Keratinocyte (primary cell): ENCODE data around the gene GSN. TPM values are rescaled to one million over a fixed set of nuclear protein-coding genes. Genes with fewer than 3 reads are reported as not detected.

Source experiments
- DNase-seq: peaks from one replicate; pipeline ENCODE4 v3.0.0-alpha.2; 2011; ENCODE audit warnings: low read depth, missing footprints, low spot score
- FAIRE-seq: peaks from 2 replicates; lab custom pipeline; 2011; peaks lifted over from hg19 to GRCh38; lab: Jason Lieb, UNC
- H2AFZ ChIP-seq: 2 replicates; pipeline ENCODE4 v1.6.0; 2012; ENCODE audit warnings: low read length, control low read depth, inconsistent platforms; ENCODE audit not compliant: control insufficient read depth
- H3K27ac ChIP-seq: 2 replicates; pipeline ENCODE4 v1.5.1; 2011; ENCODE audit warnings: low read length; ENCODE audit not compliant: control insufficient read depth, insufficient read depth
- H3K27me3 ChIP-seq: 3 replicates; pipeline ENCODE4 v1.6.0; 2011; ENCODE audit warnings: low read length; ENCODE audit not compliant: control insufficient read depth, insufficient read depth; ENCODE audit errors: extremely low read depth
- H3K36me3 ChIP-seq, 2 experiments: 2 replicates in 1 of 2; 3 replicates in 1 of 2; pipeline ENCODE4 v1.5.1; 2011; ENCODE audit warnings: low read length in 2 of 2, mild to moderate bottlenecking in 1 of 2; ENCODE audit not compliant: control insufficient read depth in 2 of 2, insufficient read depth in 2 of 2; ENCODE audit errors: extremely low read depth in 1 of 2
- H3K4me1 ChIP-seq: 3 replicates; pipeline ENCODE4 v1.5.1; 2011; ENCODE audit warnings: low read length; ENCODE audit not compliant: control insufficient read depth, insufficient read depth; ENCODE audit errors: extremely low read depth
- H3K4me2 ChIP-seq: 3 replicates; pipeline ENCODE4 v1.6.0; 2011; ENCODE audit warnings: low read depth, low read length; ENCODE audit not compliant: control insufficient read depth, insufficient read depth; ENCODE audit errors: extremely low read depth
- H3K4me3 ChIP-seq, 3 experiments: fragments of 200-600 bp in 1 of 3; sonication (generic) in 1 of 3; 2 replicates in 2 of 3; 3 replicates in 1 of 3; pipeline ENCODE4 v1.5.1; 2011 to 2016; ENCODE audit warnings: low read length in 3 of 3, mild to moderate bottlenecking in 3 of 3, control low read depth in 2 of 3, inconsistent platforms in 1 of 3, low read depth in 1 of 3, mixed read lengths in 1 of 3, mixed run types in 1 of 3, moderate library complexity in 1 of 3; ENCODE audit not compliant: control insufficient read depth in 2 of 3, insufficient read depth in 2 of 3; ENCODE audit errors: extremely low read depth in 1 of 3
- H3K79me2 ChIP-seq: 2 replicates; pipeline ENCODE4 v1.6.0; 2012; ENCODE audit warnings: low read length; ENCODE audit not compliant: control insufficient read depth, insufficient read depth
- H3K9ac ChIP-seq: 3 replicates; pipeline ENCODE4 v1.6.0; 2011; ENCODE audit warnings: low read length; ENCODE audit not compliant: control insufficient read depth, insufficient read depth; ENCODE audit errors: extremely low read depth
- H3K9me1 ChIP-seq: 3 replicates; pipeline ENCODE4 v1.6.0; 2011; ENCODE audit warnings: low read length; ENCODE audit not compliant: control insufficient read depth, insufficient read depth; ENCODE audit errors: extremely low read depth
- H3K9me3 ChIP-seq: 2 replicates; pipeline ENCODE4 v1.5.1; 2012; ENCODE audit warnings: low read depth, low read length; ENCODE audit not compliant: control insufficient read depth
- H4K20me1 ChIP-seq: 3 replicates; pipeline ENCODE4 v1.6.0; 2011; ENCODE audit warnings: low read length; ENCODE audit not compliant: control insufficient read depth, insufficient read depth; ENCODE audit errors: extremely low read depth
- CTCF ChIP-seq, 3 experiments: IDR thresholded peaks in 1 of 3; conservative IDR thresholded peaks in 1 of 3; optimal IDR thresholded peaks in 1 of 3; 2 replicates in 2 of 3; 3 replicates in 1 of 3; pipeline versions ENCODE3 to v1.5.1; 2011; ENCODE audit warnings: low read length in 3 of 3, mild to moderate bottlenecking in 3 of 3, moderate library complexity in 2 of 3, control low read depth in 1 of 3, inconsistent platforms in 1 of 3; ENCODE audit not compliant: insufficient read depth in 2 of 3; ENCODE audit errors: extremely low read depth in 1 of 3
- EZH2 ChIP-seq: IDR thresholded peaks from one replicate; pipeline ENCODE4 v1.6.1; 2012; ENCODE audit warnings: inconsistent platforms, mild to moderate bottlenecking, low read length, moderate library complexity
- dilution Hi-C: fragments of 300-500 bp; cut with MboI; formaldehyde crosslinking; loops from one replicate; pipeline ENCODE4 v1.7.0; 2020; ENCODE audit warnings: low sequenced_read_pairs; ENCODE audit not compliant: extremely low pct_ligation_motif_present
- polyA plus RNA-seq, 5 experiments: library from polyadenylated mRNA; depleted of rRNA in 3 of 5; stranded (reverse) in 3 of 5; stranded (forward) in 1 of 5; unstranded in 1 of 5; fragments of >200 nt; gene quantifications; 1 replicate in 1 of 5; 2 replicates in 3 of 5; 3 replicates in 1 of 5; pipeline versions ENCODE4 v1.2.1 to v1.2.3, GENCODE V29; 2011 to 2012; ENCODE audit warnings: missing spikeins in 2 of 5, low read depth in 1 of 5, low replicate concordance in 1 of 5

The GSN gene
- polyA plus RNA-seq, 1 donor (not counting 4 experiments of a cell fraction or from before 2014, with no cell fraction given), result 166 TPM

GRCh38 chr9:121336665-121337064 lies 68.7 kb downstream of the GSN start:
- Histone ChIP-seq H3K9me3 (no peaks in the 10 kb centered on the region), H3K79me2 (no peaks in the 10 kb centered on the region), H3K27me3 (no peaks in the 10 kb centered on the region), H3K9ac (no peak overlapping the region), H2AFZ (no peak overlapping the region), H3K4me1 (peaks cover 22% of the 10 kb centered on the region), H3K27ac (no peak overlapping the region), H3K4me3 (no peak overlapping the region), H4K20me1 (no peaks in the 10 kb centered on the region), H3K36me3 (peaks cover 4 to 15% of the 10 kb centered on the region in 2 experiments), H3K9me1 (no peaks in the 10 kb centered on the region), H3K4me2 (no peak overlapping the region)
- DNase-seq (no peak), FAIRE-seq (peak; percentile 5)
- TF ChIP-seq CTCF (optimal IDR thresholded peaks at IDR 0.05 in 1 of 3, IDR thresholded peaks at IDR 0.05 in 1 of 3, conservative IDR thresholded peaks at IDR 0.05 in 1 of 3; ENCODE audit: extremely low read depth in 1 of 3, insufficient read depth in 2 of 3, low read length in 3 of 3) (no peak), EZH2 (no peak)
- dilution Hi-C loops, result no loop called here

GRCh38 chr9:121339437-121339836 lies 71.5 kb downstream of the GSN start:
- H3K4me2 ChIP-seq, result no peak overlapping the region

More at GRCh38 chr9:121339437-121339836, 71.5 kb downstream of the GSN start:
- H4K20me1 ChIP-seq, result no peaks in the 10 kb centered on the region
- H3K4me1 ChIP-seq, result peaks cover 19% of the 10 kb centered on the region
- H3K9me1 ChIP-seq, result no peaks in the 10 kb centered on the region
- FAIRE-seq (no peak), DNase-seq (no peak)
- dilution Hi-C loops, result no loop called here
- H3K9me3 ChIP-seq, result no peaks in the 10 kb centered on the region
- peaks cover 2 to 9% of the 10 kb centered on the region in 2 experiments for H3K36me3 ChIP-seq
- H3K4me3 ChIP-seq, result no peak overlapping the region
- TF ChIP-seq EZH2, result no peak
- TF ChIP-seq CTCF (optimal IDR thresholded peaks at IDR 0.05 in 1 of 3, IDR thresholded peaks at IDR 0.05 in 1 of 3, conservative IDR thresholded peaks at IDR 0.05 in 1 of 3; ENCODE audit: extremely low read depth in 1 of 3, insufficient read depth in 2 of 3, low read length in 3 of 3), result no peak
- H3K27ac ChIP-seq, result no peak overlapping the region
- H3K9ac ChIP-seq, result no peak overlapping the region
- H3K79me2 ChIP-seq, result no peaks in the 10 kb centered on the region
- no peaks in the 10 kb centered on the region for H3K27me3 ChIP-seq
- H2AFZ ChIP-seq, result no peak overlapping the region
